ENCODE data around the gene NMUR2.

The NMUR2 gene

DNA sequence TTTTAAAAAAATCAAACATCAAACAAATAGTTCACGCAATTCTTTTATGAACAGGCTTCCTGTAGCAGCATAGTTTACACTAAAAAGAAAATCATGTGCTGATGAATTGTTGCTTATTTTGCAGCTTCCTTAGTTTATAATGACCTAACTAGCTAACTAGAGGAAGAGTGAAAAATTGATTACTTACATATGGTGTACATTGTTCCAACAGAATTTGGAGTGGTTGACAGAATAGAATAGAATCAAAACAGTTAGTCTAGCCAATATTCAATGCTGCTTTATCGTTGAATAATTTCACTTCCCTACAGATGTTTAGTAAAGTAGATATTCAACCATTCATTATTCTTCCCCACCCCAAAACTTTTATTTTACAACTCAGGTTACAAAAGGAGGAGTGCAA lies 4.2 kb downstream of the NMUR2 start:
- DNase-seq (ENCODE audit: low read depth, low spot score): no peak
- ChIA-PET POLR2A (no interaction called here), CTCF (no interaction called here)
- no peak overlapping the region for H3K4me3 ChIP-seq (ENCODE audit: low read depth, low read length)
- TF ChIP-seq, protein P1, sequence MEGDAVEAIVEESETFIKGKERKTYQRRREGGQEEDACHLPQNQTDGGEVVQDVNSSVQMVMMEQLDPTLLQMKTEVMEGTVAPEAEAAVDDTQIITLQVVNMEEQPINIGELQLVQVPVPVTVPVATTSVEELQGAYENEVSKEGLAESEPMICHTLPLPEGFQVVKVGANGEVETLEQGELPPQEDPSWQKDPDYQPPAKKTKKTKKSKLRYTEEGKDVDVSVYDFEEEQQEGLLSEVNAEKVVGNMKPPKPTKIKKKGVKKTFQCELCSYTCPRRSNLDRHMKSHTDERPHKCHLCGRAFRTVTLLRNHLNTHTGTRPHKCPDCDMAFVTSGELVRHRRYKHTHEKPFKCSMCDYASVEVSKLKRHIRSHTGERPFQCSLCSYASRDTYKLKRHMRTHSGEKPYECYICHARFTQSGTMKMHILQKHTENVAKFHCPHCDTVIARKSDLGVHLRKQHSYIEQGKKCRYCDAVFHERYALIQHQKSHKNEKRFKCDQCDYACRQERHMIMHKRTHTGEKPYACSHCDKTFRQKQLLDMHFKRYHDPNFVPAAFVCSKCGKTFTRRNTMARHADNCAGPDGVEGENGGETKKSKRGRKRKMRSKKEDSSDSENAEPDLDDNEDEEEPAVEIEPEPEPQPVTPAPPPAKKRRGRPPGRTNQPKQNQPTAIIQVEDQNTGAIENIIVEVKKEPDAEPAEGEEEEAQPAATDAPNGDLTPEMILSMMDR (IDR thresholded peaks at IDR 0.05; ENCODE audit: insufficient read depth, low read length, missing control alignments): no peak

DNA sequence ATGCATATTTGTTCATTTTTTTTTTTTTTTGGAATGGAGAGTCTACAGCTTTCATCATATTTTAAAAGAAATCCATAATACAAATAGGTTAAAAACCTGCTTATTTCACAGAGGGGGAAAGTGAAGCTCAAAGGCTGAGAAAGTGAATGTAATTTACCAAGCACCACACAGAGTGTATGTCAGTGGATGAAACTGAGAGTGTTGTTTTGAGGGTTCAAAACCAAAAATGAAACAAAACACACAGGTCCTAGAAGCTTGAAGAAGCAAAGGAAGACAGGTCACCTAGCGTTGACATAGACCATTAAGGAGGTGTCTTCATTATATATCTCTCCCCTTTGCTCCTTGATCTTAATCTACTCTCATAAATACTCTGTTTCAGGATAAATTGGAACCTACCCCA lies 7.5 kb downstream of the NMUR2 start:
- ChIA-PET CTCF (no interaction called here), POLR2A (no interaction called here)
- DNase-seq (ENCODE audit: low read depth, low spot score): no peak
- H3K4me3 ChIP-seq (ENCODE audit: low read depth, low read length): no peak overlapping the region
- TF ChIP-seq, protein P1 (IDR thresholded peaks at IDR 0.05; ENCODE audit: insufficient read depth, low read length, missing control alignments): no peak

DNA sequence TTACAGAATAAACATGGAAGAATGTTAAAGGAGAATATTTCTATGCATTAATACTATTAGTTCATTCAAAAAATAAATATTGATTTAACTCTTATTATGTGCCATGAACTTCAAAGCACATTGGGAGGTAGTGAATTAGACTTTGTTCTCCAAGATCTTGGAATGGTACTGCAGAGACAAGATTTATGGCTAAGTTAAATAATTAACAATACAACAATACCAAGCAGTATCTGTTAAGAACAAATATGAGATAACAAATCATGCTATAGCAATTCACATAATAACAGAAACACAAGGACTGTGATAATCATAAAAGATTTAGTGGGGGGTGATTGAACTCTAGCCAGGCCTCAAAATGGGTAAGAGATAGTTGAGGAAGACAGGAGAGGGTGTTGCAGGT lies 11.6 kb downstream of the NMUR2 start:
- CTCF ChIA-PET: no interaction called here
- no peak overlapping the region for H3K4me3 ChIP-seq (ENCODE audit: low read depth, low read length)
- DNase-seq (ENCODE audit: low read depth, low spot score): no peak
- POLR2A ChIA-PET: no interaction called here
- TF ChIP-seq, protein P1 (IDR thresholded peaks at IDR 0.05; ENCODE audit: insufficient read depth, low read length, missing control alignments): no peak

DNA sequence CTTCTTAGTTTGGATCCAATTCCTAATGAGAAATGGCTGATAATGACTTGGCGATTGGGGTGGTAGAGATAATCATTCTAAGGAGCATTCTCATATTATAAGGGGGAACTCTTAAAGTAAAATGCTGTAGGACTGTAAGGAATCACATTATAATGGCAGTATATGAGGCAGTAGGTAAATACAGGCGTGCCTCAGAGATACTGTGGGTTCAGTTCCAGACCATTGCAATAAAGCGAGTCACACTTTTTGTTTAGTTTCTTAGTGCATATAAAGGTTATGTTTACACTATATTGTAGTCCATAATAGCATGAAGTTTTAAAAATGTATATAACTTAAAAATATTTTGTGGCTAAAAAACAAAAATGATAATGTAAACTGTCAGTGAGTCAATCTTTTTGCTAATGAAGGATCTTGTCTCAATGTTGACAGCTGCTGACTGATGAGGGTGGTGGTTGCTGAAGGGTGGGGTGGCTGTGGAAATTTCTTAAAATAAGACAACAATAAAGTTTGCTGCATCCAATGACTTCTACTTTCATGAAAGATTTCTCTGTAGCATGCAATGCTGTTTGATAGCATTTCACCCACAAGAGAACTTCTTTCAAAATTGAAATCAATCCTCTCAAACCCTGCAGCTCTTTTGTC lies 15.8 kb downstream of the NMUR2 start:
- DNase-seq (ENCODE audit: low read depth, low spot score): no peak
- H3K4me3 ChIP-seq (ENCODE audit: low read depth, low read length): no peak overlapping the region
- CTCF ChIA-PET: no interaction called here
- POLR2A ChIA-PET: no interaction called here
- TF ChIP-seq, protein P1 (IDR thresholded peaks at IDR 0.05; ENCODE audit: insufficient read depth, low read length, missing control alignments): no peak

DNA sequence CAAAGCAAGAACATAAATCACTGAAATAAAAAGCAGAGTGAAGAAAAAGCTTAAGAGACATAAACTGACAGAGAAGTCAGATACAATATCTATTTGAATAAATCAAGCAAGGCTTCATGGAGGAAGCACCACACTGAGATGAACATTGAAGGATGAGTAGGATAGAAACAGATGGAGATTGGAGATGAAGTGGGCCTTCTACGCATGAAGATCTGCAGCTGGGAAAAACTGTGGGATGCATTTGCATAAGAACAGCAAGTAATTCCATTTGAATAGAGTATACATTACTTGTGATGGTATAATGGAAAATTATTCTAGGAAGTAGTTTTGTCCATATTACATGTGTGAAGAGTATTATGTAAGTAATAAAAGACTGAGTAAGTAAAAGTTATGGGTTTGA lies 16.5 kb downstream of the NMUR2 start:
- TF ChIP-seq, protein P1 (IDR thresholded peaks at IDR 0.05; ENCODE audit: insufficient read depth, low read length, missing control alignments): no peak
- ChIA-PET POLR2A (no interaction called here), CTCF (no interaction called here)
- no peak overlapping the region for H3K4me3 ChIP-seq (ENCODE audit: low read depth, low read length)
- no peak for DNase-seq (ENCODE audit: low read depth, low spot score)

DNA sequence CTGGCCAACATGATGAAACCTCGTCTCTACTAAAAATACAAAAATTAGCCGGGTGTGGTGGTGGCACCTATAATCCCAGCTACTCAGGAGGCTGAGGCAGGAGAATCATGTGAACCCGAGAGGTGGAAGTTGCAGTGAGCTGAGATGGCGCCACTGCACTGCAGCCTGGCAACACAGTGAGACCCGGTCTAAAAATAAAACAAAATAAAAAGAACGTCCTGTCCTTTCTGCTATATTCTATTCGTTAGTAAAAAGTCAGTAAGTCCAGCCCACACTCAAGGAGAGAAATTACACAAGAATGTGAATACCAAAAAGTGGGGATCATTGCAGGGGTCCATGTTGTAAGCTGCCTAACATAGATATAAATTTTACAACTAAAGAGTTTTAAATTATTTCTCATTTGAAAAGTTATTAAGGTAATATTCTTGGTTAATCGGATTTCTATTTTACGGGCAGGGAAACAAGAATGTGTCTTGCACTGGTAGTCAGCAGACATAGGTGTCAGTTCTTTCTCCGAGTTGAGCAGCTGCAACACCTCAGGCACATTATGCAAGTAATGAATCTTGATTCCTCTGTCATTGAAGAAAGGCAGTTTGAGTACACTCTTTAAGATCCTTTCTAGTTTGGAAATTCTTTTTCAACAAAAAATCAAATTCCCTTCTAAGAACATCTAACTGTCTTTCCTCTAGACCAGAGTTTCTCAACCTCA lies 24.5 kb downstream of the NMUR2 start:
- no peak overlapping the region for H3K4me3 ChIP-seq (ENCODE audit: low read depth, low read length)
- ChIA-PET POLR2A (no interaction called here), CTCF (no interaction called here)
- TF ChIP-seq, protein P1 (IDR thresholded peaks at IDR 0.05; ENCODE audit: insufficient read depth, low read length, missing control alignments): no peak
- no peak for DNase-seq (ENCODE audit: low read depth, low spot score)

Measured in AG04449 (cell line).